GM19025 (cell line): ENCODE data around the gene DLX3.
"Not testable (repeated sequence)": the region's sequence is repeated elsewhere in the genome, so short reads cannot be mapped to it uniquely, and the experiment has no call there.

Experiments used
- ATAC-seq: cut with Tn5 transposase; IDR thresholded peaks from one replicate; pipeline ENCODE4 v1.9.1; 2021; ENCODE audit warnings: mild to moderate bottlenecking, low read depth, moderate library complexity; ENCODE audit not compliant: unreplicated experiment

DLX3 gene

DNA sequence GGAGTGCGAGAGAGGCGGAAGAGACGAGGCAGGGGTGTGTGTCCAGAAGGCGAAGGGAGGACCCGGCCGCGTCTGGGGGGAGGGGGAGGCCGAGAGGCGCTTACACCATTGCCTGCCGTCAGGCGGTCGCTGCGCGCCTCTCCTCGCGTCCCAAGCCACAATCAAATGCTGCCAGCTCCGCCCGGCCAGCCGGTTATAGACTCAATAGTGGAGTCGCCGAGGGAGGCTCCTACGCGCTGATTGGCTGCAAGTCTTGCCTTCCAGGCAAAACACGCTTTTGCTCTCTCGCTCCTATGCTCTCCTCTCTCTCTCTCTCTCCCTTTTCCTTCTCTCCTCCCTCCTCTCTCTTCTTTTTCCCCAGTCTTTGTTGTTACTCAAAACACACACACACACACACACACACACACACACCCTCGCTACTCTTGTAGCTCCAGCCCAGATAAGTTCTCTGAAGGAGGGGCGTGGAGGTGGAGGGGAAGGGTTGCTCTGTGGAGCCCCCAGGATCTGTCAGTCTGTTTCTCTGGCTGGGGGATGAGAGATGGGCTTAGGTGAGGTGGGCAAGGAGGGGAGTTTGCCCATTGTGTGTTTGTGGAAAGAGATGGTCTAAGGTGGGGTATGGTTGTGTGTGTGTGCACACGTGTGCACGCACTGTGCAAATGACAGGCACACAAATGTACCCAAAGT, at the start of gene DLX3:
TSS of gene DLX3 (minus strand) at position 170 of the 684 bp plus-strand sequence. CDS start 226 bp downstream, outside the sequence.
- no peak for ATAC-seq

GRCh38 chr17:50044483-50044882, 49.5 kb upstream of the DLX3 start:
- no peak for ATAC-seq

DNA sequence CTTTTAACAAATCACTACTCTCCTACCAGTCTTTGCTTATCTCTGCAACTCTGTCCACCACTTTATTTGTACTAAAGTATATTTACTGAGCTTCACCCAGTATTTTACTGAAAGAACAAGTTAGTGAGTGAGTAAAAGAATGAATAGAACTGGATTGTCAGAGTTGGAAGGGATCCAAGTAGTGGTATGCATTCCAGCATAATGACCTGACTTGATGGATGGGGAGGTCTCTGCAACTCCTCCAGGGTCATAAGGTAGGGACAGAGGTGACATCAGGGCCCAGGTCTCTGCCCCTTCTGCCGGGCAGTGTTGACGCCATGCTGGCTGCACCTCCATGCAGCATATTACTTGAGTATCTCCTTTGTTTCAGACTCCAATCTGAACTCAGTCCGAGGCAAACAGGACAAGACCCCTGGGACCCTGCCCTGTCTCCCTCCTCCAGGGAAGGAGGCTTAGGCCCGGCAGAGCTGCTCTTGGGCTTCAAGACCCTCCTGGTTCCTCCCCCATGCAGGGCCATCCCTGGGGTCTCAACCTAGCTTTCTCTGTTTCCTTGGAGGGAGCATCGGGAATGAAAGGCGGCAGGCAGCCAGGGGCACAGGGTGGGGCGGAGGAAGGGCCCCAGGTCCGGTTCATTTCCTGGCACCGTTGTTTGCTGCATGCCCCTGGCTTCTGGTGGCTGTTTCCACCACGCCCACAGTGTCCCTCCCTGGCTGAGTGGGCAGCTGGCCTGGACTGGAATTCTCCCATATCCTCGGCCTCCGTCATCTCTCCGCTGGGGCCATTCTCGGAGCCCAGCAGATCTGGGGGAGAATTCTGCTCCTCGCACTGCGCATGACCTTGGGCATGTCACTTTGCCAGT, 48.5 kb upstream of the DLX3 start:
- ATAC-seq, result no peak

- ATAC-seq, result no peak
Observed at GRCh38 chr17:50042211-50042610, 47.2 kb upstream of the DLX3 start.

- not testable (repeated sequence) for ATAC-seq
Observed at GRCh38 chr17:50040496-50040895, 45.5 kb upstream of the DLX3 start.

DNA sequence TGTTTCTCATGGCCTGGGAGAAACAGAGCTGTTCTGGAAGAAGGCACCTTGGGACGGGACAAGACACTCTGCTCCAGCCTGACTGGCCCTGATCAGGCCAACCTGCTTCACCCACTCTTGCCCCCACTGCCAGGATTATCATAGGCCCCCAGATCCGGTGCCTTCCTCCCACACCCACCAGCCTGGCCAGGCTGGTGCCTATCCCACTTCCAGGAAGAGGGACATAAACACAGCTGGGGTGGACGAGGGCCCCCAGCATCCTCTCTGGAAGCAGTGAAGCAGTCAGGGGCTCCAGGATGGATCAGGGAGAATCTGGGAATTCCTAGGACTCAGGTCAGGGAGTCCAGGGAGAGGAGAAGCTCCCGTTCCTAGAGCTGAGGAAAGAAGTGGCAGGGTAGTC, 44.0 kb upstream of the DLX3 start:
- no peak for ATAC-seq

DNA sequence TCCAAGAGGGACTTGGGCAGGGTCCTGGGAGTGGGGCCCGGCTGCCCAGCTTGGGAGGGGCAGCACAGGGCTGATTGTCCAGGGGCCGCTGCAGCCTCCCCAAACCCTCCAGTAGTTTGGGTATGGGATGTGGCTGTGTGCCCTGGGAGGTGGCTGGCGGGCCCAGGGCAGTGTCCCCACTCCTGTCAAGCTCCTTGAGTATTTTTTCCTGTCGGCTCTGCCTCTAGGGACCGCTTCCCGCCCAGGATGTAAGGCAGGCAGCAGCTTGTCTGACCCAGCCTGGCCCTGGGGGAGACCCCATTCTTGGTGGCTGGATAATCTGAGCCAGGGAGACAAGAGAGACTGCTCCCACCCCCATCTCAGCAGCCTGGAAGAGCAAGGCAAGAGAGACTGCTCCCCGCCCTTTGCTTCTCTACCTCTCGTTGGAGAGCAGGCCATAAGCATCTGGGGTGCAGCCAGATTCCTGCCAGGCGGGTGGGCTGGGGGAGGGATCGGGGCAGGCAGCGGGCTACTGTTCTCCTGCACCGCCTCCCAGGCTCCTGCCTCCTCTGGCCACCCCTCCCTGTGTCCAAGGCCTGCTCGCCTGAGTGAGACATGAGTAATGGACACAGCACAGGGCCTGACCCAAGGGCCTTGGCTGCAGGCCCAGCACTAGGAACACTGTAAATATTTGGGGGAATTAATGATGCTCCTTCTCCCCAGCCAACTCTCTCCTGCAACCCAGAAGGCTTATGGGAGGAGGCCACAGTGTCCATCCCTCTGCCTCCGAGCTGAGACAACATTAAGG, 42.5 kb upstream of the DLX3 start:
- no peak for ATAC-seq

- ATAC-seq, result no peak
Observed at GRCh38 chr17:50036455-50037261, 41.6 kb upstream of the DLX3 start.

DNA sequence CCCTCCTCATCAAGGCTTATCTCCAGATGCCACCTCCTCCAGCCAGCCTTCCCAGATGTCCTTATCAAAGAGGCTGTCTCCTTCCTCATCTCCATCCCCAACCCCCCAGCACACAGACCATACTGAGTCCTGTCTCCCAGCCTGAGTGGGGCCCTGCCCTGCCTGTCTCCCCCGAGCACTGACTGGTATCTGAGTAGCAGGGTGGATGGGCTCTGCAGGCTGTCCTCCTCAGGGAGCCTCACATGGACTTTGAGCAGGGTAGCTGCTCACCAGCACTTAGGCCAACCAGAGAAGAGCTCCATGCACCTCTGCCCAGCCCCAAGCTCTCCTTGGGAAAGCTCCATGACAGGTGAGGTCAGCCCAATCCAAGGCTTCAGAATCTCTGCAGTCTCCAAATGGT, 40.9 kb upstream of the DLX3 start:
- no peak for ATAC-seq

GRCh38 chr17:50035421-50035879, 40.4 kb upstream of the DLX3 start:
- no peak for ATAC-seq

DNA sequence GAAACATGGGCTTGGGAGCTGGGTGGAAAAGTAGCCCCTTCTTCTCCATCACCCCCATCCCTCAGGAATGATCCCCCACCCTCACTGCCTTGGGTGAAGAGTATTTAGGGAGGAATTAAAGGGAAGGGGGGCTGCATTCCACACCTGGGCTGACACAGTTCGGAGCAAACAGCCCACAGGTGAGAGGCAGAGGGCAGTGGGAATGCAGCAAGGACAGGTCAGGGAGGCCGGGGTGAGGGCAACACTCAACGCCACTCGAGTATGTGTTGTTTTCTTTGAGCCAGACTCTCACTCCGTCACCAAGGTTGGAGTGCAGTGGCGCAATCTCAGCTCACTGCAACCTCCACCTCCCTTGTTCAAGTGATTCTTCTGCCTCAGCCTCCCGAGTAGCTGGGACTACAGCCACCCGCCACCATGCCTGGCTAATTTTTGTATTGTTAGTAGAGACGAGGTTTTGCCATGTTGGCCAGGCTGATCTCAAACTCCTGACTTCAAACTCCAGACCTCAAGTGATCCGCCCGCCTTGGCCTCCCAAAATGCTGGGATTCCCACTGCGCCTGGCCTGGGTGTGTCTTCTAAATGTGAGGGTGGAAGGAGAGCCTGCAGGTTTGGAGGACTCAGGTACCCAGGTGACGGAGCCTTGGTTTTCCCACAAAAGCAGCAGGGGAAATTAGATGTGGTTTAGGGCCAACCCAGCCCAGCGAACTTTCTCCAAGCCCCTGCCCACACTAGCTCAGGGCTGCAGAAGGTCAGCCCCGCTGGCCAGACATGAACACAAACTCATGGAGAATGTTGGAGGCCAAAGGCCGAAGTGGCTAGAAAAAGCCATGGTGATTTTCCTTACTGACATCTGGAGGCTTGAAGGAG, 39.7 kb upstream of the DLX3 start:
- no peak for ATAC-seq

DNA sequence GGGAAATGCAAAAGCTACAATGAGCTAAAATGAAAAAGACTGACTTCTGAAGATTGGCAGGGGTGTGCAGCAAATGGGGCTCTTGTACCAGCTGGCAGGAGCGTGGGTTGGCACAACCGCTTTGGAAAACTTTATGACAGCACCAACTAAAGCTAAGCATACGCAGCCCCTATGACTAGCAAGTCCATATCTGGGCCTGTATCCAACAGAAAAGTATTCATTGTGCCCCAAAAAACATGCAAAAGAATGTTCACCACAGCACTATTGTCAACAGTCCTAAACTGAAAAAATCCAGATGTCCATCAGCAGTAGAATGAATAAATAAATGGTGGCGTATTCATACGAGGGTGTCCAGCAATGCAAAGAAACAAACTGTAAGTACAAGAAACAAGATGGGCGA, 38.3 kb upstream of the DLX3 start:
- ATAC-seq, result no peak

- ATAC-seq, result no peak
Observed at GRCh38 chr17:50029185-50029584, 34.2 kb upstream of the DLX3 start.

GRCh38 chr17:50028736-50029120, 33.7 kb upstream of the DLX3 start:
- no peak for ATAC-seq

DNA sequence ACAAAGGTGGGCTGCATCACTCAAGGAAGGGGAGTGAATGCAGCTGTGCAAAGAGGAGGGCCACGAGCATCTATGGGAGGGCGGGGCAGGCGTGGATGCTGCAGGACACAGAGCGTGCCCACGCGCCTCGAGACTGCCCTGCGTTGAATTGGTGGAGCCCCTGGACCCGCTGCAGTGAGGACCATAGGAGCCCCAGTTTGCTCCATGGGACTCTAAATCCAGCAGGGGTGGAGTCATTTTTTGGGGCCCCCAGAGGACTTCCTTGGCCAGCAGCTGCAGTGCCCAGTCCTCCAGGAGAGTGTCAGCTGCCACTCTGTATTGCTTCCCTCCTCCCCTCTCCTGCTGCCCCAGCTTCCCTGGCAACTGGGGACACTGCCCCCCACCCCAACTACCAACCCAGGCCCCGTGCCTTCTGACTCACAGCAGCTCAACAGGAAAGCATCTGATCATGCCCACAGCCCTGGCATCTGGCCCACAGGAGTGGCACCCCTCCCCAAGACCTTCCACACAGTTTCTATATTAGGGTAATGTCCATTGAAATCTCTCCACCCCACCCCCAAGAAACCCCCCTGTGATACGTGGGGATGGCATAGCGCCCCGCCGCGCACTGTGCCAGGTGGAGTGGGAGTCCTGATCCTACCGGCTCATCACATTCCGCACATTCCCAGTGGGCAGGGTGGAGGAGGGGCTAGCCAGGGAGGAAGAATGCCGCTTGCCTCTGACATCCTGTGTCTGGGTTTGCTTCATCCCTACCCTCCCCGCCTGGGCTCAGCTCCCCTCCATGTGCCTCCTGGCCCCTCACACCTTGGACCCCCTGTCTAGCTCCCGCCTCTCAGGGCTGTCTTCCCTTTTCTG, 33.1 kb upstream of the DLX3 start:
- no peak for ATAC-seq

GRCh38 chr17:50027172-50027880, 32.3 kb upstream of the DLX3 start:
- no peak for ATAC-seq

- ATAC-seq, result no peak
Observed at GRCh38 chr17:50026837-50027171, 31.8 kb upstream of the DLX3 start.
